Suprapubic skin (tissue), 4 donors: ENCODE data around the gene CELSR1. TPM values are rescaled to one million over a fixed set of nuclear protein-coding genes. Genes with fewer than 3 reads are reported as not detected.

ENCODE experiments used
- DNase-seq, 2 donors: peaks; one replicate each; pipeline ENCODE4 v3.0.0-alpha.2; 2019; ENCODE audit warnings: low spot score in 2 of 2
- H3K27ac ChIP-seq: fragments of 200-600 bp; sonication (generic); one replicate; pipeline ENCODE4 v1.5.1; 2019
- H3K27me3 ChIP-seq: fragments of 200-600 bp; sonication (generic); one replicate; pipeline ENCODE4 v1.5.1; 2019
- H3K36me3 ChIP-seq: fragments of 200-600 bp; sonication (generic); one replicate; pipeline ENCODE4 v1.5.1; 2019
- H3K4me1 ChIP-seq: fragments of 200-600 bp; sonication (generic); one replicate; pipeline ENCODE4 v1.5.1; 2019
- H3K4me3 ChIP-seq: fragments of 200-600 bp; sonication (generic); one replicate; pipeline ENCODE4 v1.5.1; 2019; ENCODE audit warnings: mild to moderate bottlenecking
- H3K9me3 ChIP-seq: fragments of 200-600 bp; sonication (generic); one replicate; pipeline ENCODE4 v1.5.1; 2019
- CTCF ChIP-seq, 2 donors: fragments of 200-600 bp in 1 of 2; fragments of 450-650 bp in 1 of 2; sonication (generic) in 1 of 2; IDR thresholded peaks; one replicate each; pipeline ENCODE4 v1.5.1; 2016 to 2019; ENCODE audit warnings: antibody characterized with exemption in 2 of 2, mild to moderate bottlenecking in 1 of 2, moderate library complexity in 1 of 2
- EP300 ChIP-seq: sonication (generic); formaldehyde crosslinking; IDR thresholded peaks from one replicate; pipeline ENCODE4 v1.6.1; 2017; ENCODE audit warnings: antibody characterized with exemption
- POLR2A ChIP-seq, 2 donors: fragments of 450-650 bp; IDR thresholded peaks; one replicate each; pipeline ENCODE4 v1.6.1; 2017; ENCODE audit warnings: antibody characterized with exemption in 2 of 2, mild to moderate bottlenecking in 2 of 2, moderate library complexity in 2 of 2
- POLR2AphosphoS5 ChIP-seq, 3 donors: sonication (generic); formaldehyde crosslinking; IDR thresholded peaks; one replicate each; pipeline ENCODE4 v1.6.1; 2017; ENCODE audit warnings: antibody characterized with exemption in 3 of 3
- WGBS: methylation state at CpG from one replicate; pipeline ENCODE4 v1.1.5; 2018; 5-methylcytosine and 5-hydroxymethylcytosine counted together
- total RNA-seq, 4 donors: library from RNA; depleted of rRNA; stranded (reverse); fragments of >200 nt; gene quantifications; one replicate each; pipeline ENCODE4 v1.1.0, GENCODE V29; 2016

CELSR1 gene
- total RNA-seq, 4 donors from 2014 or later: 75.6 to 102 (median 77.5) TPM

GRCh38 chr22:46439576-46440465 lies 97.6 kb downstream of the CELSR1 start:
- Histone ChIP-seq H3K27me3 (no peaks in the 10 kb centered on the region), H3K4me3 (no peak overlapping the region), H3K9me3 (no peaks in the 10 kb centered on the region), H3K27ac (no peak overlapping the region), H3K36me3 (peaks cover 11% of the 10 kb centered on the region), H3K4me1 (peaks cover 4% of the 10 kb centered on the region)
- WGBS: 87% methylated on average over 20 of the region's 24 CpGs
- TF ChIP-seq CTCF (IDR thresholded peaks at IDR 0.05): no peak
- TF ChIP-seq EP300: no peak
- no peak for TF ChIP-seq POLR2A (IDR thresholded peaks at IDR 0.05)
- TF ChIP-seq POLR2AphosphoS5 (IDR thresholded peaks at IDR 0.05): no peak
- no peak for DNase-seq

GRCh38 chr22:46439111-46439510 lies 98.3 kb downstream of the CELSR1 start:
- no peak overlapping the region for H3K27ac ChIP-seq
- H3K4me1 ChIP-seq: peaks cover 4% of the 10 kb centered on the region
- H3K4me3 ChIP-seq: no peak overlapping the region
- TF ChIP-seq EP300: no peak
- no peak for TF ChIP-seq POLR2AphosphoS5 (IDR thresholded peaks at IDR 0.05)
- no peaks in the 10 kb centered on the region for H3K9me3 ChIP-seq
- no peaks in the 10 kb centered on the region for H3K27me3 ChIP-seq
- DNase-seq: no peak
- peaks cover 11% of the 10 kb centered on the region for H3K36me3 ChIP-seq
- 96% methylated on average over 17 of the region's 25 CpGs for WGBS

GRCh38 chr22:46437671-46438440 lies 99.6 kb downstream of the CELSR1 start:
- no peak for TF ChIP-seq POLR2A (IDR thresholded peaks at IDR 0.05)
- no peak for TF ChIP-seq POLR2AphosphoS5 (IDR thresholded peaks at IDR 0.05)
- TF ChIP-seq EP300: no peak
- TF ChIP-seq CTCF (IDR thresholded peaks at IDR 0.05): no peak
- Histone ChIP-seq H3K36me3 (peaks cover 11% of the 10 kb centered on the region), H3K27me3 (no peaks in the 10 kb centered on the region), H3K4me1 (peaks cover 4% of the 10 kb centered on the region), H3K9me3 (no peaks in the 10 kb centered on the region), H3K27ac (no peak overlapping the region), H3K4me3 (no peak overlapping the region)
- WGBS: 82% methylated on average over 21 of the region's 21 CpGs
- no peak for DNase-seq

- WGBS: 49% methylated on average over 4 of the region's 8 CpGs
- peaks cover 17% of the 10 kb centered on the region for H3K36me3 ChIP-seq
Measured at GRCh38 chr22:46436595-46437175, 100.7 kb downstream of the CELSR1 start.

More at GRCh38 chr22:46436595-46437175, 100.7 kb downstream of the CELSR1 start:
- TF ChIP-seq EP300 (no peak), POLR2AphosphoS5 (IDR thresholded peaks at IDR 0.05) (no peak), POLR2A (IDR thresholded peaks at IDR 0.05) (no peak), CTCF (IDR thresholded peaks at IDR 0.05) (no peak)
- H3K27ac ChIP-seq: no peak overlapping the region
- no peak overlapping the region for H3K4me3 ChIP-seq
- H3K4me1 ChIP-seq: peaks cover 4% of the 10 kb centered on the region
- H3K9me3 ChIP-seq: no peaks in the 10 kb centered on the region
- no peaks in the 10 kb centered on the region for H3K27me3 ChIP-seq
- no peak for DNase-seq
